ENCODE measurements around the gene JRKL.
"Not testable (repeated sequence)": the region's sequence is repeated elsewhere in the genome, so short reads cannot be mapped to it uniquely, and the experiment has no call there.

Gene JRKL

DNA sequence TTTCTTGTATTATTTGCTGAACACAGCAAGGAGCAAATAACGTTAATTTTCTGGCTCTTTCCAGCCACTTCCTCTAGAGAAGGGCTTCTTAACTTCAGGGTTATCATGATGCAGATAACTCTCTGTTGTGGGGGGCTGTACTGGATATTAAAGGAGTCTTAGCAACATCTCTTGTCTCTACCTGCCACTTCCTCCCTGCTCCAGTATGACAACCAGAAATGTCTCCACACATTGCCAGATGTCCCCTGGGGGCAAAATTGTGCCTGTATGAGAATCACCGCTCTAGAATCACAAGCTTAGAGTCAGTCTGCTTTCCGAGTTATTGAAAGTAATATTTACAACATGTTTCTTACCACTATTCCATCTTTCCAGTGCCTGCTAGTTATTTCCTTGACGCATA is 6.8 kb downstream of the JRKL start:
- no peaks in the 10 kb centered on the region for H3K27me3 ChIP-seq (ENCODE audit: insufficient read depth, low read length)
- no peak overlapping the region for H2AFZ ChIP-seq (ENCODE audit: low read length)
- no peaks in the 10 kb centered on the region; the same call in 1 of the 2 replicates for H3K79me2 ChIP-seq (ENCODE audit: insufficient read depth, low read length)
- H3K4me3 ChIP-seq (ENCODE audit: low read depth, low read length, poor library complexity, severe bottlenecking), result no peak overlapping the region
- 0 out of 2 replicates have a peak, but pooled peaks cover 5% of the 10 kb centered on the region for H3F3A ChIP-seq (ENCODE audit: insufficient read depth, low read length)
- no peak overlapping the region for H3K4me2 ChIP-seq (ENCODE audit: low read length)
- H4K20me1 ChIP-seq (ENCODE audit: insufficient read depth, low read length), result 0 out of 2 replicates have a peak, but pooled peaks cover 2% of the 10 kb centered on the region
- no peak overlapping the region for H3K27ac ChIP-seq (ENCODE audit: low read depth, low read length, poor library complexity, severe bottlenecking)
- TF ChIP-seq, protein P1, sequence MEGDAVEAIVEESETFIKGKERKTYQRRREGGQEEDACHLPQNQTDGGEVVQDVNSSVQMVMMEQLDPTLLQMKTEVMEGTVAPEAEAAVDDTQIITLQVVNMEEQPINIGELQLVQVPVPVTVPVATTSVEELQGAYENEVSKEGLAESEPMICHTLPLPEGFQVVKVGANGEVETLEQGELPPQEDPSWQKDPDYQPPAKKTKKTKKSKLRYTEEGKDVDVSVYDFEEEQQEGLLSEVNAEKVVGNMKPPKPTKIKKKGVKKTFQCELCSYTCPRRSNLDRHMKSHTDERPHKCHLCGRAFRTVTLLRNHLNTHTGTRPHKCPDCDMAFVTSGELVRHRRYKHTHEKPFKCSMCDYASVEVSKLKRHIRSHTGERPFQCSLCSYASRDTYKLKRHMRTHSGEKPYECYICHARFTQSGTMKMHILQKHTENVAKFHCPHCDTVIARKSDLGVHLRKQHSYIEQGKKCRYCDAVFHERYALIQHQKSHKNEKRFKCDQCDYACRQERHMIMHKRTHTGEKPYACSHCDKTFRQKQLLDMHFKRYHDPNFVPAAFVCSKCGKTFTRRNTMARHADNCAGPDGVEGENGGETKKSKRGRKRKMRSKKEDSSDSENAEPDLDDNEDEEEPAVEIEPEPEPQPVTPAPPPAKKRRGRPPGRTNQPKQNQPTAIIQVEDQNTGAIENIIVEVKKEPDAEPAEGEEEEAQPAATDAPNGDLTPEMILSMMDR (IDR thresholded peaks at IDR 0.05; ENCODE audit: low read length), result no peak
- TF ChIP-seq EZH2 (IDR thresholded peaks at IDR 0.05; ENCODE audit: borderline replicate concordance, low read length), result no peak
- no peaks in the 10 kb centered on the region for H3K9me2 ChIP-seq (ENCODE audit: low read depth, low read length)
- H3K9ac ChIP-seq (ENCODE audit: low read length), result no peak overlapping the region
- H3K4me1 ChIP-seq (ENCODE audit: insufficient read depth, low read length, severe bottlenecking), result peaks cover 10% of the 10 kb centered on the region
- no peaks in the 10 kb centered on the region for H3K36me3 ChIP-seq (ENCODE audit: insufficient read depth, low read length)
- no peaks in the 10 kb centered on the region for H3K9me3 ChIP-seq (ENCODE audit: low read length)

DNA sequence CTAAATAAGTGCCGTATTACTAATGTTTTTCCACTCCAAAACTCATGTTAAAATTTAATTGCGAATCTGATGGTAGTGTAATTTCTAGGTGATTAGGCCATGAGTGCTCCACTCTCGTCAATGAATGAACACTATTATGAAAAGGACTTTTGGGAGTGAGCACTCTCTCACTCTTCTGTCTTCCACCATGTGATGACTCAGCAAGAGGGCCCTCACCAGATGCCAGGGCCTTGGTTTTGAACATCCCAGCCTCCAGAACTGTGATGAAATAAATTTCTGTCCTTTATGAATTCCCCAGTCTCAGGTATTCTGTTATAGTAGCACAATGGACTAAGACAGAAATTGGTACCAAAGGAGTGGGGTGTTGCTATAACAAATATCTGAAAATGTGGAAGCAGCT is 8.1 kb downstream of the JRKL start:
- Histone ChIP-seq H3F3A (ENCODE audit: insufficient read depth, low read length) (no peaks in the 10 kb centered on the region), H3K79me2 (ENCODE audit: insufficient read depth, low read length) (no peaks in the 10 kb centered on the region; the same call in 1 of the 2 replicates), H3K4me3 (ENCODE audit: low read depth, low read length, poor library complexity, severe bottlenecking) (no peak overlapping the region), H2AFZ (ENCODE audit: low read length) (no peak overlapping the region), H3K27me3 (ENCODE audit: insufficient read depth, low read length) (no peaks in the 10 kb centered on the region), H3K4me2 (ENCODE audit: low read length) (no peak overlapping the region), H3K36me3 (ENCODE audit: insufficient read depth, low read length) (no peaks in the 10 kb centered on the region), H3K4me1 (ENCODE audit: insufficient read depth, low read length, severe bottlenecking) (no peaks in the 10 kb centered on the region), H3K9me3 (ENCODE audit: low read length) (no peaks in the 10 kb centered on the region), H3K9me2 (ENCODE audit: low read depth, low read length) (no peaks in the 10 kb centered on the region), H3K27ac (ENCODE audit: low read depth, low read length, poor library complexity, severe bottlenecking) (no peak overlapping the region), H3K9ac (ENCODE audit: low read length) (no peak overlapping the region), H4K20me1 (ENCODE audit: insufficient read depth, low read length) (0 out of 2 replicates have a peak, but pooled peaks cover 2% of the 10 kb centered on the region)
- TF ChIP-seq, protein P1 (IDR thresholded peaks at IDR 0.05; ENCODE audit: low read length), result no peak
- TF ChIP-seq EZH2 (IDR thresholded peaks at IDR 0.05; ENCODE audit: borderline replicate concordance, low read length), result no peak

DNA sequence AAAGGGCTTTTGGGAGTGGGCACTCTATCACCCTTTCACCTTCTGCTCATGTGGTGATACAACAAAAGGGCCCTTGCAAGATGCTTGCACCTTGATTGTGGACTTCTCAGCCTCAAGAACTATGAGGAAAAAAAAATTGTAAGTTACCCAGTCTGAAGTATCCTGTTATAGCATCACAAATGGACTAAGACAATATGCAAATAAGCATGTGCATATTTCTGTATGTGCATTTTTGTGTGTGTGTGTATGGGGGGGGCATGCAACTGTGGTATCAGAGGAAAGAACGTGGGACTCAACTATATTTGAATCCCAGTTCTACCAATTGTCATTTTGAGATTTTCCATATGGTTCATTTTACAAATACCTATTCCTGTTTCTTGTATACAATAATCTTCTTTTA is 10.9 kb downstream of the JRKL start:
- H3K4me3 ChIP-seq (ENCODE audit: low read depth, low read length, poor library complexity, severe bottlenecking), result no peak overlapping the region
- H3K27me3 ChIP-seq (ENCODE audit: insufficient read depth, low read length), result no peaks in the 10 kb centered on the region
- H3K4me1 ChIP-seq (ENCODE audit: insufficient read depth, low read length, severe bottlenecking), result no peaks in the 10 kb centered on the region
- TF ChIP-seq, protein P1 (IDR thresholded peaks at IDR 0.05; ENCODE audit: low read length), result no peak
- TF ChIP-seq EZH2 (IDR thresholded peaks at IDR 0.05; ENCODE audit: borderline replicate concordance, low read length), result no peak
- H3K9me2 ChIP-seq (ENCODE audit: low read depth, low read length), result no peaks in the 10 kb centered on the region
- H2AFZ ChIP-seq (ENCODE audit: low read length), result no peak overlapping the region
- no peaks in the 10 kb centered on the region for H4K20me1 ChIP-seq (ENCODE audit: insufficient read depth, low read length)
- H3K79me2 ChIP-seq (ENCODE audit: insufficient read depth, low read length), result no peaks in the 10 kb centered on the region
- H3K36me3 ChIP-seq (ENCODE audit: insufficient read depth, low read length), result no peaks in the 10 kb centered on the region
- no peak overlapping the region for H3K4me2 ChIP-seq (ENCODE audit: low read length)
- H3K9ac ChIP-seq (ENCODE audit: low read length), result no peak overlapping the region
- no peaks in the 10 kb centered on the region for H3F3A ChIP-seq (ENCODE audit: insufficient read depth, low read length)
- H3K9me3 ChIP-seq (ENCODE audit: low read length), result no peaks in the 10 kb centered on the region
- no peak overlapping the region for H3K27ac ChIP-seq (ENCODE audit: low read depth, low read length, poor library complexity, severe bottlenecking)

DNA sequence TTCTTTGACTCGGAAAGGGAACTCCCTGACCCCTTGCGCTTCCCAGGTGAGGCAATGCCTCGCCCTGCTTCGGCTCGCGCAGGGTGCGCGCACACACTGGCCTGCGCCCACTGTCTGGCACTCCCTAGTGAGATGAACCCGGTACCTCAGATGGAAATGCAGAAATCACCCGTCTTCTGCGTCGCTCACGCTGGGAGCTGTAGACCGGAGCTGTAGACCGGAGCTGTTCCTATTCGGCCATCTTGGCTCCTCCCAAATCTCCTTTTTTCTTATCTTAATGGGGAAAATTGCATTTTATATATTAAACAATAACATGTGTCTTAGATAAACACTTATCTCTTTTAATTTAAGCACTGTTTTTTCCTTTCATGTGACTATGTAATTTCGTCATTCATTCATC is 21.6 kb downstream of the JRKL start:
- H3K4me1 ChIP-seq (ENCODE audit: insufficient read depth, low read length, severe bottlenecking); H2AFZ ChIP-seq (ENCODE audit: low read length); H3K9me2 ChIP-seq (ENCODE audit: low read depth, low read length); H3F3A ChIP-seq (ENCODE audit: insufficient read depth, low read length); H3K27ac ChIP-seq (ENCODE audit: low read depth, low read length, poor library complexity, severe bottlenecking); H3K9ac ChIP-seq (ENCODE audit: low read length); H3K36me3 ChIP-seq (ENCODE audit: insufficient read depth, low read length); H3K9me3 ChIP-seq (ENCODE audit: low read length); H3K79me2 ChIP-seq (ENCODE audit: insufficient read depth, low read length); H3K27me3 ChIP-seq (ENCODE audit: insufficient read depth, low read length); H3K4me2 ChIP-seq (ENCODE audit: low read length); H4K20me1 ChIP-seq (ENCODE audit: insufficient read depth, low read length); H3K4me3 ChIP-seq (ENCODE audit: low read depth, low read length, poor library complexity, severe bottlenecking): not testable (repeated sequence)
